IMR-90 (cell line): ENCODE results near the gene ESR1. TPM values are rescaled to one million over a fixed set of nuclear protein-coding genes. Genes with fewer than 3 reads are reported as not detected.

Experiments used
- ATAC-seq: fragments of 200-7000 bp; cut with Tn5 transposase; 2 replicates; pipeline ENCODE4 v1.9.1; 2020; ENCODE audit warnings: low read depth, mild to moderate bottlenecking, moderate library complexity
- BruUV-seq: library from RNA; stranded (reverse); fragments of 400-500 nt; replicated peaks from 2 replicates; lab custom pipeline; 2021; lab: Mats Ljungman, UMichigan
- CTCF ChIA-PET: fragments of 300-600 bp; formaldehyde crosslinking; extraction: SDS; loops from one replicate; lab custom pipeline; 2021; ENCODE audit warnings: antibody characterized with exemption; lab: Yijun Ruan, JAX
- POLR2A ChIA-PET: fragments of 300-600 bp; sonication (Branson Sonifier 250); formaldehyde crosslinking; loops from one replicate; lab custom pipeline; 2022; ENCODE audit warnings: antibody characterized with exemption; ENCODE audit not compliant: unreplicated experiment; lab: Charles Lee
- DNase-seq: peaks from one replicate; pipeline ENCODE4 v3.0.0; 2013
- H2AFZ ChIP-seq: replicated peaks from 2 replicates; pipeline ENCODE3; 2013; ENCODE audit warnings: low read length, mild to moderate bottlenecking; ENCODE audit not compliant: poor library complexity
- H2AK5ac ChIP-seq: 2 replicates; pipeline ENCODE4 v1.6.1; 2013; ENCODE audit warnings: low read depth, low read length, inconsistent platforms
- H2AK9ac ChIP-seq: replicated peaks from 2 replicates; pipeline ENCODE3; 2013; ENCODE audit warnings: mild to moderate bottlenecking, low read depth, low read length, moderate library complexity; ENCODE audit not compliant: poor library complexity
- H2BK120ac ChIP-seq: 2 replicates; pipeline ENCODE4 v1.6.1; 2013; ENCODE audit warnings: low read depth, low read length, inconsistent platforms
- H2BK15ac ChIP-seq: 3 replicates; pipeline ENCODE4 v1.6.1; 2013; ENCODE audit warnings: low read depth, low read length, inconsistent platforms
- H2BK20ac ChIP-seq: 2 replicates; pipeline ENCODE4 v1.6.1; 2013; ENCODE audit warnings: low read depth, mild to moderate bottlenecking, inconsistent platforms, low read length, moderate library complexity
- H2BK5ac ChIP-seq: 2 replicates; pipeline ENCODE4 v1.6.1; 2013; ENCODE audit warnings: mild to moderate bottlenecking, low read depth, low read length, inconsistent platforms; ENCODE audit not compliant: poor library complexity, severe bottlenecking
- H3K14ac ChIP-seq: replicated peaks from 2 replicates; pipeline ENCODE4 v1.6.1; 2013; ENCODE audit warnings: low read depth, low read length, inconsistent platforms
- H3K18ac ChIP-seq: 2 replicates; pipeline ENCODE4 v1.6.1; 2013; ENCODE audit warnings: low read depth, low read length, control low read depth
- H3K23ac ChIP-seq: 2 replicates; pipeline ENCODE4 v1.6.1; 2013; ENCODE audit warnings: low read depth, low read length, inconsistent platforms
- H3K27ac ChIP-seq: 2 replicates; pipeline ENCODE4 v1.5.1; 2013; ENCODE audit warnings: mild to moderate bottlenecking, control low read depth, low read length; ENCODE audit not compliant: insufficient read depth
- H3K27me3 ChIP-seq: 2 replicates; pipeline ENCODE4 v1.6.1; 2013; ENCODE audit warnings: low read length; ENCODE audit not compliant: control insufficient read depth, insufficient read depth
- H3K36me3 ChIP-seq: 2 replicates; pipeline ENCODE4 v1.6.1; 2013; ENCODE audit warnings: low read length, mixed read lengths; ENCODE audit not compliant: control insufficient read depth, insufficient read depth
- H3K4ac ChIP-seq: 2 replicates; pipeline ENCODE4 v1.6.1; 2013; ENCODE audit warnings: low read depth, low read length, inconsistent platforms
- H3K4me1 ChIP-seq: 2 replicates; pipeline ENCODE4 v1.6.1; 2013; ENCODE audit warnings: low read length, mixed read lengths; ENCODE audit not compliant: control insufficient read depth, insufficient read depth
- H3K4me2 ChIP-seq: 2 replicates; pipeline ENCODE4 v1.6.1; 2013; ENCODE audit warnings: low read depth, mild to moderate bottlenecking, control low read depth, low read length, moderate library complexity
- H3K4me3 ChIP-seq: 2 replicates; pipeline ENCODE4 v1.5.1; 2013; ENCODE audit warnings: low read depth, mild to moderate bottlenecking, control low read depth, low read length, moderate library complexity; ENCODE audit not compliant: insufficient read depth
- H3K56ac ChIP-seq: 2 replicates; pipeline ENCODE4 v1.6.1; 2013; ENCODE audit warnings: low read length, inconsistent platforms; ENCODE audit not compliant: insufficient read depth; ENCODE audit errors: extremely low read depth
- H3K79me1 ChIP-seq, 2 experiments: 2 replicates each; pipeline ENCODE4 v1.6.1; 2013; ENCODE audit warnings: low read length in 2 of 2, inconsistent platforms in 1 of 2, low read depth in 1 of 2
- H3K9ac ChIP-seq: 2 replicates; pipeline ENCODE4 v1.6.1; 2013; ENCODE audit warnings: low read depth, low read length, control low read depth
- H3K9me1 ChIP-seq: 2 replicates; pipeline ENCODE4 v1.6.1; 2013; ENCODE audit warnings: low read length, inconsistent platforms; ENCODE audit not compliant: insufficient read depth
- H3K9me3 ChIP-seq: 2 replicates; pipeline ENCODE4 v1.6.1; 2013; ENCODE audit warnings: low read length; ENCODE audit not compliant: control insufficient read depth, insufficient read depth
- H4K20me1 ChIP-seq: 2 replicates; pipeline ENCODE4 v1.6.1; 2013; ENCODE audit warnings: low read length, inconsistent platforms; ENCODE audit not compliant: insufficient read depth
- H4K5ac ChIP-seq: 2 replicates; pipeline ENCODE4 v1.6.1; 2013; ENCODE audit warnings: mild to moderate bottlenecking, low read depth, low read length, control low read depth
- H4K8ac ChIP-seq, 2 experiments: 2 replicates each; pipeline ENCODE4 v1.6.1; 2013; ENCODE audit warnings: low read depth in 2 of 2, low read length in 2 of 2, control low read depth in 1 of 2, inconsistent platforms in 1 of 2
- H4K91ac ChIP-seq: 2 replicates; pipeline ENCODE4 v1.6.1; 2013; ENCODE audit warnings: low read depth, low read length, inconsistent platforms; ENCODE audit not compliant: insufficient read depth
- BHLHE40 ChIP-seq: fragments of 150-350 bp; IDR thresholded peaks from 2 replicates; pipeline ENCODE4 v1.6.1; 2016; ENCODE audit warnings: mild to moderate bottlenecking, low read depth, low read length
- CEBPB ChIP-seq: IDR thresholded peaks from 2 replicates; pipeline ENCODE4 v1.6.1; 2012; ENCODE audit warnings: low read depth, low read length, improper control_type of control experiment
- CHD1 ChIP-seq: IDR thresholded peaks from 2 replicates; pipeline ENCODE4 v1.6.1; 2012; ENCODE audit warnings: low read depth, low read length, improper control_type of control experiment
- CTCF ChIP-seq: conservative IDR thresholded peaks from 2 replicates; pipeline ENCODE4 v1.5.1; 2012; ENCODE audit warnings: mild to moderate bottlenecking, low read depth, low read length, improper control_type of control experiment
- FOS ChIP-seq: fragments of 150-350 bp; IDR thresholded peaks from 2 replicates; pipeline ENCODE4 v1.6.1; 2016; ENCODE audit warnings: low read depth, low read length
- MXI1 ChIP-seq: IDR thresholded peaks from 2 replicates; pipeline ENCODE4 v1.6.1; 2012; ENCODE audit warnings: low read depth, mild to moderate bottlenecking, low read length, moderate library complexity, borderline replicate concordance
- NFE2L2 ChIP-seq: fragments of 150-350 bp; IDR thresholded peaks from 2 replicates; pipeline ENCODE4 v1.6.1; 2016; ENCODE audit warnings: low read depth, mild to moderate bottlenecking, low read length
- WGBS, 2 experiments: methylation state at CpG; one replicate each; pipeline versions ENCODE4 v1.1.5 to v1.1.7; 2013; ENCODE audit warnings: missing lambda C conversion rate in 2 of 2; ENCODE audit not compliant: insufficient read length in 1 of 2; ENCODE audit errors: extremely low coverage in 2 of 2; 5-methylcytosine and 5-hydroxymethylcytosine counted together
- dilution Hi-C: fragments of 300-500 bp; cut with HindIII; formaldehyde crosslinking; loops from one replicate; pipeline ENCODE4 v1.14.3; 2018; ENCODE audit warnings: low sequenced_read_pairs; ENCODE audit not compliant: unreplicated experiment
- in situ Hi-C: fragments of 300-500 bp; cut with MboI; formaldehyde crosslinking; loops from 3 replicates; pipeline ENCODE4 v1.14.3; 2019; ENCODE audit warnings: low sequenced_read_pairs, inconsistent platforms, mixed read lengths
- intact Hi-C: fragments of 100-400 bp; cut with micrococcal nuclease; formaldehyde crosslinking; loops from 2 replicates; pipeline ENCODE4 v1.10.0; 2022
- polyA plus RNA-seq, 3 experiments: library from polyadenylated mRNA; depleted of rRNA; stranded (reverse); fragments of >200 nt; gene quantifications; 2 replicates each; pipeline ENCODE4 v1.2.3, GENCODE V29; 2012; ENCODE audit warnings: low replicate concordance in 1 of 3
- total RNA-seq: library from RNA; depleted of rRNA; stranded (reverse); fragments of >200 nt; gene quantifications from 2 replicates; pipeline ENCODE4 v1.2.3, GENCODE V29; 2012
- TF ChIP-seq, protein P1 (sequence below): fragments of 150-350 bp; IDR thresholded peaks from 2 replicates; pipeline ENCODE4 v1.6.1; 2016; ENCODE audit warnings: low read depth, mild to moderate bottlenecking, low read length, moderate library complexity, borderline replicate concordance

The ESR1 gene
- total and polyA plus RNA-seq, 2 of the 4 experiments (the other 2 are of a cell fraction) = not detected

DNA sequence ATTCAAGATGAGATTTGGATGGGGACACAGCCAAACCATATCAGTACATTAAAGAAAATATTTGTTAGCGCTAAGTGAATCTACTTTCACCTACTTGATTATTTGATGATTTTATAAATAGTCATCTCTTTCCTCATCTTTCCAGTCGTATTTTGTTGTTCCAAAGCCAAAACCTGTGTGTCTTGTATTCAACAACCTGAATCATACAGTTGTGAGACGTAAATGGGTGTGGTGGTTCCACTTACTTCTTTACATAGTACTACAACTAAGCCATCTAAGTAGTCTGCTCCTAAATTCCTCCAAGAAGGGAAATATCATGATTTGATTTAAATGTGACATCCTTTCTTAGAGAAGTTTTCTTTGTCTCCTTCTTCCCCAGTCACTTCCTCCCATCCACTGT lies 132.8 kb downstream of the ESR1 start:
- no peak for ATAC-seq

More for the DNA sequence above, 132.8 kb downstream of the ESR1 start:
- intact Hi-C loops = no loop called here
- Histone ChIP-seq H3K18ac (no peak overlapping the region), H3K4ac (no peak overlapping the region), H4K5ac (no peak overlapping the region), H3K27me3 (no peaks in the 10 kb centered on the region), H3K4me3 (no peak overlapping the region), H3K27ac (no peak overlapping the region), H4K91ac (no peak overlapping the region), H3K56ac (no peak overlapping the region), H3K36me3 (no peaks in the 10 kb centered on the region), H3K4me2 (no peak overlapping the region), H4K8ac (no peak overlapping the region), H2AK9ac (no peak overlapping the region), H2AK5ac (no peak overlapping the region), H2BK120ac (no peak overlapping the region), H3K9ac (no peak overlapping the region), H2AFZ (no peak overlapping the region), H4K20me1 (no peaks in the 10 kb centered on the region), H3K9me1 (no peaks in the 10 kb centered on the region), H3K4me1 (no peaks in the 10 kb centered on the region), H2BK15ac (no peak overlapping the region), H2BK20ac (no peak overlapping the region), H3K23ac (no peak overlapping the region), H3K9me3 (peaks cover 1% of the 10 kb centered on the region; the same call in 1 of the 2 replicates), H3K79me1 (no peaks in the 10 kb centered on the region), H3K14ac (no peak overlapping the region), H2BK5ac (no peak overlapping the region)
- CTCF ChIA-PET = no interaction called here
- TF ChIP-seq CHD1 (no peak), MXI1 (no peak), CEBPB (no peak), BHLHE40 (no peak), NFE2L2 (no peak), FOS (no peak), CTCF (no peak)
- TF ChIP-seq, protein P1, sequence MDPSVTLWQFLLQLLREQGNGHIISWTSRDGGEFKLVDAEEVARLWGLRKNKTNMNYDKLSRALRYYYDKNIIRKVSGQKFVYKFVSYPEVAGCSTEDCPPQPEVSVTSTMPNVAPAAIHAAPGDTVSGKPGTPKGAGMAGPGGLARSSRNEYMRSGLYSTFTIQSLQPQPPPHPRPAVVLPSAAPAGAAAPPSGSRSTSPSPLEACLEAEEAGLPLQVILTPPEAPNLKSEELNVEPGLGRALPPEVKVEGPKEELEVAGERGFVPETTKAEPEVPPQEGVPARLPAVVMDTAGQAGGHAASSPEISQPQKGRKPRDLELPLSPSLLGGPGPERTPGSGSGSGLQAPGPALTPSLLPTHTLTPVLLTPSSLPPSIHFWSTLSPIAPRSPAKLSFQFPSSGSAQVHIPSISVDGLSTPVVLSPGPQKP = no peak
- POLR2A ChIA-PET = no interaction called here
- no TSS peak for BruUV-seq
- DNase-seq = no peak
- dilution Hi-C loops = no loop called here
- in situ Hi-C loops = no loop called here
- no CpG with 5 or more reads among the region's 3 CpGs for WGBS, 2 experiments
